ENCODE results near the gene MRS2. TPM values are rescaled to one million over a fixed set of nuclear protein-coding genes. Genes with fewer than 3 reads are reported as not detected.

The MRS2 gene
- total RNA-seq, 1 experiment from 2014 or later, result 85.8 TPM

DNA sequence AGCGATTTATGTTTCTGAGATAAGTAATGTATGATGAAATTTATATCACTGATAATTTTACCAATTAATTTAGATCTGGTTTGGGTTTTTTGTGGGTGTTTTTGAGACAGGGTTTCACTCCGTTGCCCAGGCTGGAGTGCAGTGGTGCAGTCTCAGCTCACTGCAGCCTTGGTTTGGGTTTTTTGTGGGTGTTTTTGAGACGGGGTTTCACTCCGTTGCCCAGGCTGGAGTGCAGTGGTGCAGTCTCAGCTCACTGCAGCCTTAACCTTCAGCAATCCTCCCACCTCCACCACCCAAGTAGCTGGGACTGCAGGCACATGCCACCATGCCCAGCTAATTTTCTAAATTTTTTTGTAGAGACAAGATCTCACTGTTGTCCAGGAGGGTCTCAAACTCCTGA is 13.0 kb downstream of the MRS2 start:
- Histone ChIP-seq H2BK5ac (ENCODE audit: insufficient read length, low read length) (no peak overlapping the region), H3K4me2 (ENCODE audit: insufficient read depth, insufficient read length, low read length) (no peak overlapping the region), H3K9me3 (ENCODE audit: control insufficient read depth, low read depth, low read length) (no peaks in the 10 kb centered on the region), H2BK120ac (ENCODE audit: low read depth, low read length, poor library complexity, severe bottlenecking) (no peak overlapping the region), H4K5ac (ENCODE audit: insufficient read length, low read depth, low read length) (no peak overlapping the region), H2AK5ac (ENCODE audit: insufficient read length, low read length) (no peak overlapping the region), H3K79me1 (ENCODE audit: insufficient read depth, low read depth, low read length, poor library complexity, severe bottlenecking) (peaks cover 2% of the 10 kb centered on the region), H3K18ac (ENCODE audit: insufficient read length, low read depth, low read length) (no peak overlapping the region), H4K20me1 (ENCODE audit: control insufficient read depth, insufficient read depth, insufficient read length) (no peaks in the 10 kb centered on the region), H3T11ph (ENCODE audit: low read length) (no peak overlapping the region), H2AFZ (ENCODE audit: low read length) (no peak overlapping the region), H3K27ac (ENCODE audit: insufficient read length, low read depth, low read length) (no peak overlapping the region), H3K79me2 (ENCODE audit: insufficient read depth, low read length) (0 out of 2 replicates have a peak, but pooled peaks cover 2% of the 10 kb centered on the region), H3K14ac (ENCODE audit: insufficient read depth, low read length) (no peak overlapping the region), H3K4ac (ENCODE audit: low read depth, low read length) (no peak overlapping the region), H2BK20ac (ENCODE audit: low read depth, low read length, poor library complexity, severe bottlenecking) (no peak overlapping the region), H3K27me3 (ENCODE audit: insufficient read depth, low read length) (no peaks in the 10 kb centered on the region), H3K9ac (ENCODE audit: extremely low read depth, insufficient read length, low read length) (no peak overlapping the region), H4K91ac (ENCODE audit: insufficient read length, low read depth, low read length) (no peak overlapping the region), H3K23ac (ENCODE audit: insufficient read length, low read depth, low read length) (no peak overlapping the region), H3K56ac (ENCODE audit: insufficient read length, low read depth, low read length) (no peak overlapping the region), H3K23me2 (ENCODE audit: insufficient read length, low read depth, low read length, poor library complexity, severe bottlenecking) (no peaks in the 10 kb centered on the region), H3K4me1 (ENCODE audit: insufficient read depth, low read length) (no peaks in the 10 kb centered on the region), H4K8ac (replicated peaks; ENCODE audit: insufficient read length, low read depth, low read length) (no peak overlapping the region), H2BK15ac (ENCODE audit: low read depth, low read length) (no peak overlapping the region), H2BK12ac (ENCODE audit: insufficient read length, low read depth, low read length) (no peak overlapping the region)
- no peaks in the 10 kb centered on the region for H3K4me1 Mint-ChIP-seq
- peaks cover 39 to 85% (median 71%) of the 10 kb centered on the region in 3 experiments; a peak in 6 of 7 replicates for H3K36me3 Mint-ChIP-seq (ENCODE audit: insufficient read depth in 1 of 3, low read depth in 3 of 3)
- no peak for DNase-seq
- H3K27me3 Mint-ChIP-seq (ENCODE audit: low read depth), result no peaks in the 10 kb centered on the region
- WGBS (ENCODE audit: extremely low coverage, insufficient read length, low lambda C conversion rate), result no CpG with 5 or more reads among the region's 4 CpGs
- TF ChIP-seq, protein P1, sequence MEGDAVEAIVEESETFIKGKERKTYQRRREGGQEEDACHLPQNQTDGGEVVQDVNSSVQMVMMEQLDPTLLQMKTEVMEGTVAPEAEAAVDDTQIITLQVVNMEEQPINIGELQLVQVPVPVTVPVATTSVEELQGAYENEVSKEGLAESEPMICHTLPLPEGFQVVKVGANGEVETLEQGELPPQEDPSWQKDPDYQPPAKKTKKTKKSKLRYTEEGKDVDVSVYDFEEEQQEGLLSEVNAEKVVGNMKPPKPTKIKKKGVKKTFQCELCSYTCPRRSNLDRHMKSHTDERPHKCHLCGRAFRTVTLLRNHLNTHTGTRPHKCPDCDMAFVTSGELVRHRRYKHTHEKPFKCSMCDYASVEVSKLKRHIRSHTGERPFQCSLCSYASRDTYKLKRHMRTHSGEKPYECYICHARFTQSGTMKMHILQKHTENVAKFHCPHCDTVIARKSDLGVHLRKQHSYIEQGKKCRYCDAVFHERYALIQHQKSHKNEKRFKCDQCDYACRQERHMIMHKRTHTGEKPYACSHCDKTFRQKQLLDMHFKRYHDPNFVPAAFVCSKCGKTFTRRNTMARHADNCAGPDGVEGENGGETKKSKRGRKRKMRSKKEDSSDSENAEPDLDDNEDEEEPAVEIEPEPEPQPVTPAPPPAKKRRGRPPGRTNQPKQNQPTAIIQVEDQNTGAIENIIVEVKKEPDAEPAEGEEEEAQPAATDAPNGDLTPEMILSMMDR (conservative IDR thresholded peaks at IDR 0.05), result no peak
- no peak overlapping the region for H3K4me3 Mint-ChIP-seq
- no peaks in the 10 kb centered on the region for H3K9me3 Mint-ChIP-seq
- no peak overlapping the region for H3K27ac Mint-ChIP-seq

Data from H9 (cell line).